Measurements from ENCODE around the gene BABAM2. TPM values are rescaled to one million over a fixed set of nuclear protein-coding genes. Genes with fewer than 3 reads are reported as not detected.

The BABAM2 gene
- total and polyA plus RNA-seq, 10 of the 15 experiments (the other 5 are each of a cell fraction or from before 2014, with no cell fraction given): 30.7 to 59.9 (median 44.5) TPM

- no peak for TF ChIP-seq CUX1 (IDR thresholded peaks at IDR 0.05; ENCODE audit: insufficient replicate concordance, low read depth, low read length)
- TF ChIP-seq MYC (IDR thresholded peaks at IDR 0.05; ENCODE audit: insufficient read depth, insufficient read length, insufficient replicate concordance, low read length, severe bottlenecking): no peak
- TF ChIP-seq POU2F2 (IDR thresholded peaks at IDR 0.05; ENCODE audit: borderline replicate concordance, low read depth, low read length): no peak
- TF ChIP-seq EGR1 (IDR thresholded peaks at IDR 0.05; ENCODE audit: borderline replicate concordance in 1 of 2, low read depth in 2 of 2, low read length in 2 of 2): no peak
- no peak for TF ChIP-seq SREBF2 (IDR thresholded peaks at IDR 0.05; ENCODE audit: low read length)
Observed at GRCh38 chr2:27906074-27906473, 15.5 kb downstream of the BABAM2 start (continued).

GRCh38 chr2:27907547-27907946, 17.0 kb downstream of the BABAM2 start:
- intact Hi-C loops (cut with micrococcal nuclease; ENCODE audit: unreplicated experiment) (no loop called here), in situ Hi-C loops (cut with MboI) (no loop called here)
- SMC1A ChIA-PET (ENCODE audit: uncharacterized antibody, unreplicated experiment): interaction anchor here (1.0 to 2.1 kb wide), 2 partner anchors 10 to 17 kb away, joined by 3 to 9 read pairs; no protein-coding TSS in a partner anchor
- Histone ChIP-seq H3K27ac (ENCODE audit: control insufficient read depth, insufficient read depth) (no peak overlapping the region), H2AFZ (ENCODE audit: control insufficient read depth, low read depth, low read length) (no peak overlapping the region), H3K9ac (ENCODE audit: control insufficient read depth, insufficient read depth, low read length) (no peak overlapping the region), H3K4me2 (ENCODE audit: control insufficient read depth, insufficient read depth) (no peak overlapping the region), H3K36me3 (ENCODE audit: control insufficient read depth in 2 of 2, insufficient read depth in 2 of 2, low read length in 1 of 2) (no peaks in the 10 kb centered on the region), H3K79me2 (ENCODE audit: control insufficient read depth, insufficient read depth, low read length) (no peaks in the 10 kb centered on the region), H4K20me1 (ENCODE audit: control insufficient read depth, insufficient read depth) (no peaks in the 10 kb centered on the region; the same call in 1 of the 2 replicates), H3K4me1 (ENCODE audit: control insufficient read depth, insufficient read depth, low read length) (no peaks in the 10 kb centered on the region), H3K27me3 (replicated peaks in 1 of 2; ENCODE audit: control insufficient read depth in 2 of 2, insufficient read depth in 2 of 2, low read length in 1 of 2) (no peaks in the 10 kb centered on the region), H3K4me3 (no peak overlapping the region), H3K9me3 (replicated peaks; ENCODE audit: control insufficient read depth, insufficient read depth, low read length) (no peaks in the 10 kb centered on the region)
- FAIRE-seq (no peak), ATAC-seq (no peak), DNase-seq (ENCODE audit: low read depth, low spot score) (no peak)
- no TSS peak for BruUV-seq (replicated peaks)
- 33% methylated on average over 3 of the region's 3 CpGs for WGBS (ENCODE audit: insufficient coverage, insufficient replicate concordance, low lambda C conversion rate, missing lambda C conversion rate)
- CTCF ChIA-PET: no interaction called here
- POLR2A ChIA-PET: no interaction called here
- RAD21 ChIA-PET (ENCODE audit: unreplicated experiment): no interaction called here
- TF ChIP-seq ESRRA (IDR thresholded peaks at IDR 0.05; ENCODE audit: low read length): no peak
- no peak for TF ChIP-seq NFIC (IDR thresholded peaks at IDR 0.05; ENCODE audit: low read depth, low read length)
- TF ChIP-seq ZBTB4 (CRISPR knock-in tag; IDR thresholded peaks at IDR 0.05): no peak
- no peak for TF ChIP-seq ASH2L (IDR thresholded peaks at IDR 0.05; ENCODE audit: borderline replicate concordance, low read depth)
- TF ChIP-seq RB1 (IDR thresholded peaks at IDR 0.05; ENCODE audit: borderline replicate concordance): no peak
- TF ChIP-seq ZSCAN29 (IDR thresholded peaks at IDR 0.05): no peak
- TF ChIP-seq SIX5 (IDR thresholded peaks at IDR 0.05; ENCODE audit: low read depth, low read length, severe bottlenecking): no peak
